ENCODE measurements around the gene H3-3A.

The H3-3A gene

GRCh38 chr1:226111883-226112261, 49.4 kb downstream of the H3-3A start:
- H3K27ac ChIP-seq (ENCODE audit: low read length): peak overlapping the region; percentile 89
- no peaks in the 10 kb centered on the region for H3K9me3 ChIP-seq (ENCODE audit: control insufficient read depth in 2 of 2, low read length in 2 of 2)
- peak overlapping the region in 1 of 2 donors; percentile 7 for H3K4me3 ChIP-seq (ENCODE audit: low read length in 2 of 2)
- peaks cover 33% of the 10 kb centered on the region for H3K4me1 ChIP-seq (ENCODE audit: control insufficient read depth, insufficient read depth, low read length)
- no peaks in the 10 kb centered on the region for H3K36me3 ChIP-seq (ENCODE audit: control insufficient read depth in 2 of 2, insufficient read depth in 2 of 2, low read length in 2 of 2)
- no peaks in the 10 kb centered on the region for H3K27me3 ChIP-seq (ENCODE audit: control insufficient read depth in 1 of 2, insufficient read depth in 2 of 2, low read length in 2 of 2)
- H3K9ac ChIP-seq (ENCODE audit: low read length in 2 of 2): peak overlapping the region in 1 of 2 donors; percentile 10

GRCh38 chr1:226112626-226113025, 50.1 kb downstream of the H3-3A start:
- H3K4me3 ChIP-seq (ENCODE audit: low read length in 2 of 2): no peak overlapping the region
- H3K27me3 ChIP-seq (ENCODE audit: control insufficient read depth in 1 of 2, insufficient read depth in 2 of 2, low read length in 2 of 2): no peaks in the 10 kb centered on the region
- H3K9me3 ChIP-seq (ENCODE audit: control insufficient read depth in 2 of 2, low read length in 2 of 2): no peaks in the 10 kb centered on the region
- H3K4me1 ChIP-seq (ENCODE audit: control insufficient read depth, insufficient read depth, low read length): peaks cover 33% of the 10 kb centered on the region
- H3K36me3 ChIP-seq (ENCODE audit: control insufficient read depth in 2 of 2, insufficient read depth in 2 of 2, low read length in 2 of 2): no peaks in the 10 kb centered on the region
- peak overlapping the region; percentile 89 for H3K27ac ChIP-seq (ENCODE audit: low read length)
- no peak overlapping the region for H3K9ac ChIP-seq (ENCODE audit: low read length in 2 of 2)

- no peaks in the 10 kb centered on the region for H3K27me3 ChIP-seq (ENCODE audit: control insufficient read depth in 1 of 2, insufficient read depth in 2 of 2, low read length in 2 of 2)
- peaks cover 16% of the 10 kb centered on the region for H3K4me1 ChIP-seq (ENCODE audit: control insufficient read depth, insufficient read depth, low read length)
- no peak overlapping the region for H3K27ac ChIP-seq (ENCODE audit: low read length)
- no peak overlapping the region for H3K4me3 ChIP-seq (ENCODE audit: low read length in 2 of 2)
- no peaks in the 10 kb centered on the region for H3K36me3 ChIP-seq (ENCODE audit: control insufficient read depth in 2 of 2, insufficient read depth in 2 of 2, low read length in 2 of 2)
- H3K9me3 ChIP-seq (ENCODE audit: control insufficient read depth in 2 of 2, low read length in 2 of 2): no peaks in the 10 kb centered on the region
- no peak overlapping the region for H3K9ac ChIP-seq (ENCODE audit: low read length in 2 of 2)
Observed at GRCh38 chr1:226116673-226117072, 54.2 kb downstream of the H3-3A start.

DNA sequence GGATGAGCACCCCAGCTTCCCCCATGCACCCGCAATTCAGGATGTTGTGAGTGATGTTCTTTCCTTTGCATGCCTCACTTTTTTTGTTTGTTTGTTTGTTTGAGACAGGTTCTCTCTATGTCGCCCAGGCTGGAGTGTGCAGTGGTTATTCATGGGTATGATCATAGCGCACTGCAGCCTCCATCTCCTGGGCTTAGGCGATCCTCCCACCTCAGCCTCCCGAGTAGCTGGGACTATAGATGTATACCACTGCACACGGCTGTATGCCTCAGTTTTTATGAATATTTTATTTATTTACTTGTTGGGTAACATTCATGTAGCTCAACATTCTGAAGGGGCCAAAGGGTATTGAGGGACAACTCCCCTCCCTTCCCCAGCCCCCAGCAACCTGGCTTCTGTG, 54.8 kb downstream of the H3-3A start:
- Histone ChIP-seq H3K27me3 (ENCODE audit: control insufficient read depth in 1 of 2, insufficient read depth in 2 of 2, low read length in 2 of 2) (no peaks in the 10 kb centered on the region), H3K27ac (ENCODE audit: low read length) (no peak overlapping the region), H3K36me3 (ENCODE audit: control insufficient read depth in 2 of 2, insufficient read depth in 2 of 2, low read length in 2 of 2) (no peaks in the 10 kb centered on the region), H3K4me3 (ENCODE audit: low read length in 2 of 2) (no peak overlapping the region), H3K4me1 (ENCODE audit: control insufficient read depth, insufficient read depth, low read length) (peaks cover 14% of the 10 kb centered on the region), H3K9ac (ENCODE audit: low read length in 2 of 2) (no peak overlapping the region), H3K9me3 (ENCODE audit: control insufficient read depth in 2 of 2, low read length in 2 of 2) (no peaks in the 10 kb centered on the region)

DNA sequence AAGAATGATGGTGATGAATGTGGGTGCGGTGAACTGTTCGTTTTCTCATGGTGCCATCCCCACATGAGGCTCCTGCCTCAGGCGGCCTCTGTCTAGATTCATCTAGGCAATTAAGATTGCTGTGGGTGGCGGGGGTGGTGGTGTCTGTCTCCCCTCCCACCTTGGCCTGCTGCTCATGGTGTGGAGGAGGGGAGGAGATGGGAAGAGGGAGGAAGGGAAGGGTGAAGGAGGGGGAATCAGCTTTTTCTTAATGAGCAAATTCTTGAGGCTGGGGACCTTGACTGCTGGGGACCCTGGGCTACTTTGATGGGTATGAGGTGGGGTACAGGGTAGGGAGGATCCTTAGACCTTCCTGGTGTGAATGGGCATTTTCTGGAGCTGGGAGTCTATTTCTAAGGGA, 55.8 kb downstream of the H3-3A start:
- no peaks in the 10 kb centered on the region for H3K9me3 ChIP-seq (ENCODE audit: control insufficient read depth in 2 of 2, low read length in 2 of 2)
- no peak overlapping the region for H3K27ac ChIP-seq (ENCODE audit: low read length)
- H3K4me3 ChIP-seq (ENCODE audit: low read length in 2 of 2): no peak overlapping the region
- no peak overlapping the region for H3K9ac ChIP-seq (ENCODE audit: low read length in 2 of 2)
- H3K36me3 ChIP-seq (ENCODE audit: control insufficient read depth in 2 of 2, insufficient read depth in 2 of 2, low read length in 2 of 2): no peaks in the 10 kb centered on the region
- no peaks in the 10 kb centered on the region for H3K27me3 ChIP-seq (ENCODE audit: control insufficient read depth in 1 of 2, insufficient read depth in 2 of 2, low read length in 2 of 2)
- H3K4me1 ChIP-seq (ENCODE audit: control insufficient read depth, insufficient read depth, low read length): peaks cover 16% of the 10 kb centered on the region

GRCh38 chr1:226119169-226119568, 56.7 kb downstream of the H3-3A start:
- no peaks in the 10 kb centered on the region for H3K36me3 ChIP-seq (ENCODE audit: control insufficient read depth in 2 of 2, insufficient read depth in 2 of 2, low read length in 2 of 2)
- H3K4me1 ChIP-seq (ENCODE audit: control insufficient read depth, insufficient read depth, low read length): peaks cover 16% of the 10 kb centered on the region
- H3K9me3 ChIP-seq (ENCODE audit: control insufficient read depth in 2 of 2, low read length in 2 of 2): no peaks in the 10 kb centered on the region
- no peak overlapping the region for H3K4me3 ChIP-seq (ENCODE audit: low read length in 2 of 2)
- no peak overlapping the region for H3K27ac ChIP-seq (ENCODE audit: low read length)
- H3K27me3 ChIP-seq (ENCODE audit: control insufficient read depth in 1 of 2, insufficient read depth in 2 of 2, low read length in 2 of 2): no peaks in the 10 kb centered on the region
- no peak overlapping the region for H3K9ac ChIP-seq (ENCODE audit: low read length in 2 of 2)

DNA sequence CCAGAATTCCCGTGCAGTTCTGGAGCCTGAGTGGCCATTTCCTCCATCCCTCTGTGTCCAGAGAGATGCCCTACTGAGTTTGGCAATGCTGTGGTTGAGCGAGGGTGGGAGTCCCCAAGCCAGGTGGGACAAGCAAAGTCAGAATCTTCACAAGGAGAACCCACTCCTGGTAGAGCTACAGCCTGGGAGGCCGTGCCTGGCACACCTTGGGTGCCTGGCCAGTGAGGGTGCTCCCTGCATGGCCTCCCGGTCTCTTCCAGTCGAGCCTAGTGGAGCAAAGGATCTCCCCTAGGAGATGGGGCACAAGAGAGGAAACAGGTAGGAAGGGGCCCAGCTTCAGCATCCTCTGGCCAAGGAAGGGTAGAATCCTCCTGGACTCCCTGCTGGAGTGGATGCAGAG, 57.9 kb downstream of the H3-3A start:
- no peaks in the 10 kb centered on the region for H3K36me3 ChIP-seq (ENCODE audit: control insufficient read depth in 2 of 2, insufficient read depth in 2 of 2, low read length in 2 of 2)
- H3K9me3 ChIP-seq (ENCODE audit: control insufficient read depth in 2 of 2, low read length in 2 of 2): no peaks in the 10 kb centered on the region
- no peak overlapping the region for H3K4me3 ChIP-seq (ENCODE audit: low read length in 2 of 2)
- no peak overlapping the region for H3K9ac ChIP-seq (ENCODE audit: low read length in 2 of 2)
- no peaks in the 10 kb centered on the region for H3K27me3 ChIP-seq (ENCODE audit: control insufficient read depth in 1 of 2, insufficient read depth in 2 of 2, low read length in 2 of 2)
- peaks cover 22% of the 10 kb centered on the region for H3K4me1 ChIP-seq (ENCODE audit: control insufficient read depth, insufficient read depth, low read length)
- H3K27ac ChIP-seq (ENCODE audit: low read length): no peak overlapping the region

GRCh38 chr1:226121049-226121586, 58.6 kb downstream of the H3-3A start:
- Histone ChIP-seq H3K27ac (ENCODE audit: low read length) (no peak overlapping the region), H3K27me3 (ENCODE audit: control insufficient read depth in 1 of 2, insufficient read depth in 2 of 2, low read length in 2 of 2) (no peaks in the 10 kb centered on the region), H3K4me3 (ENCODE audit: low read length in 2 of 2) (peak overlapping the region; percentile 67 to 77), H3K4me1 (ENCODE audit: control insufficient read depth, insufficient read depth, low read length) (peaks cover 22% of the 10 kb centered on the region), H3K36me3 (ENCODE audit: control insufficient read depth in 2 of 2, insufficient read depth in 2 of 2, low read length in 2 of 2) (no peaks in the 10 kb centered on the region), H3K9me3 (ENCODE audit: control insufficient read depth in 2 of 2, low read length in 2 of 2) (no peaks in the 10 kb centered on the region), H3K9ac (ENCODE audit: low read length in 2 of 2) (no peak overlapping the region)

Measured in stomach smooth muscle (tissue), 2 donors.